ENCODE results near the gene UNKL.

GRCh38 chr16:1344499-1344898, 70.0 kb downstream of the UNKL start:
- no peak for TF ChIP-seq CTCF (IDR thresholded peaks at IDR 0.05 in 8 of 11, conservative IDR thresholded peaks at IDR 0.05 in 3 of 11)
- TF ChIP-seq POLR2AphosphoS5 (IDR thresholded peaks at IDR 0.05): no peak
